GM21367 (cell line): ENCODE measurements around the gene POU5F1.
"Not testable (repeated sequence)": the region's sequence is repeated elsewhere in the genome, so short reads cannot be mapped to it uniquely, and the experiment has no call there.

ENCODE experiments used
- ATAC-seq: cut with Tn5 transposase; IDR thresholded peaks from one replicate; pipeline ENCODE4 v1.9.1; 2021; ENCODE audit not compliant: unreplicated experiment

POU5F1 gene

DNA sequence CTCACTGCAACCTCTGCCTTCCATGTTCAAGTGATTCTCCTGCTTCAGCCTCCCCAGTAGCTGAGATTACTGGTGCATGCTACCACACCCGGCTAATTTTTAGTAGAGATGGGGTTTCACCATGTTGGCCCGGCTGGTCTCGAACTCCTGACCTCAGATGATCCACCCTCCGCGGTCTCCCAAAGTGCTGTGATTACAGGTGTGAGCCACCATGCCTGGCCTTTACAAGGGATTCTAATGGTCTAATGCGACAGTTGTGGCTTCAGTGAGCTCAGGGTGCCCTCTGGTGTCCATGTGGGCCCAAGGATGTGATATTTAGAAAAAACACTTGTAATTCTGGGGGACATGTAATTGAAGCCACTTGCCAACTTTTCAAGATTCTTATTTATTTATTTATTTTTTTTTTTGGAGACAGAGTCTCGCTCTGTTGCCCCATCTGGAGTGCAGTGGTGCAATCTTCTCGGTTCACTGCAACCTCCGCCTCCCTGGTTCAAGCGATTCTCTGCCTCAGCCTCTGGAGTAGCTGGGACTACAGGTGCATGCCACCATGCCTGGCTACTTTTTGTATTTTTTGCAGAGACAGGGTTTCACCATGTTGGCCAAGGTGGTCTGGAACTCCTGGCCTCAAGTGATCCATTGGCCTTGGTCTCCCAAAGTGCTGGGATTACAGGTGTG, 22.1 kb upstream of the POU5F1 start:
- ATAC-seq: not testable (repeated sequence)

DNA sequence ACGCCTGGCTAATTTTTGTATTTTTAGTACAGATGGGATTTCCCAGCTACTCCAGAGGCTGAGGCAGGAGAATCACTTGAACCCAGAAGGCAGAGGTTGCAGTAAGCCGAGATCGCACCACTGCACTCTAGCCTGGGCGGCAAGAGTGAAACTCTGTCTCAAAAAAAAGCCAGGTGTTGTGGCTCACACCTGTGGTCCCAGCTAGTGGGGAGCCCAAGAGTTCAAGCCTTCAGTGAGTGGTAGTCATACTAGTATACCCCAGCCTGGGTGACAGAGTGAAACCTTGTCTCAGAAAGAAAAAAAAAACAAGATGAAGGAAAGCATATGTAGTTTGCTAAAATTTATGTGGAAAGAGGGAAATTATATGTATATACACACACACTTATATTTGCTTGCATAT, 20.0 kb upstream of the POU5F1 start:
- ATAC-seq: no peak

DNA sequence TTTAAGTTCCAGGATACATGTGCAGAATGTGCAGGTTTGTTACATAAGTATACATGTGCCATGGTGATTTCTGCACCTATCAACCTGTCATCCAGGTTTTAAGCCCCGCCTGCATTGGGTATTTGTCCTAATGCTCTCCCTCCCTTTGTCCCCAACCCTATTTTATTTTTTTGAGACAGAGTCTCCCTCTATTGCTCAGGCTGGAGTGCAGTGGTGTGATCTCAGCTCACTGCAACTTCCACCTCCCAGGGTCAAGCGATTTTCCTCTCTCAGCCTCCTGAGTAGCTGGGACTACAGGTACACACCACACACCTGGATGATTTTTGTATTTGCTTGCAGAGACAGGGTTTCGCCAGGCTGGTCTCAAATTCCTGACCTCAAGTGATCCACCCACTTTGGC, 18.7 kb upstream of the POU5F1 start:
- not testable (repeated sequence) for ATAC-seq

DNA sequence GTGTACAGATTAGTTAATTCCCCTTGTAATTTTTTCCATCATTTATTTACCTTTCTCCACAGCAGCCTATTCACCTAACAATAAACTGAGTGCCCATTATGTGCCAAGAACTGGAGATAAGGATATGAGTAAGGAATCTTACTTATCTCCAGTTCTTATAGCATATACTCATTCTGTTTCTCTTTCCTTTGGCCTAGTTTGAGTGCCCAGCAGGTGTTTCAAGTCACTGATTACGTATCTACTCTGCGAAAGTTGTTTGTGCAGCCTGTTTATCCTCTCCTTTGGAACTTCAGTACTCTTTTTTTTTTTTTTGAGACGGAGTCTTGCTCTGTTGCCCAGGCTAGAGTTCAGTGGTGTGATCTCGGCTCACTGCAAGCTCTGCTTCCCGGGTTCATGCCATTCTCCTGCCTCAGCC, 17.3 kb upstream of the POU5F1 start:
- ATAC-seq: no peak

DNA sequence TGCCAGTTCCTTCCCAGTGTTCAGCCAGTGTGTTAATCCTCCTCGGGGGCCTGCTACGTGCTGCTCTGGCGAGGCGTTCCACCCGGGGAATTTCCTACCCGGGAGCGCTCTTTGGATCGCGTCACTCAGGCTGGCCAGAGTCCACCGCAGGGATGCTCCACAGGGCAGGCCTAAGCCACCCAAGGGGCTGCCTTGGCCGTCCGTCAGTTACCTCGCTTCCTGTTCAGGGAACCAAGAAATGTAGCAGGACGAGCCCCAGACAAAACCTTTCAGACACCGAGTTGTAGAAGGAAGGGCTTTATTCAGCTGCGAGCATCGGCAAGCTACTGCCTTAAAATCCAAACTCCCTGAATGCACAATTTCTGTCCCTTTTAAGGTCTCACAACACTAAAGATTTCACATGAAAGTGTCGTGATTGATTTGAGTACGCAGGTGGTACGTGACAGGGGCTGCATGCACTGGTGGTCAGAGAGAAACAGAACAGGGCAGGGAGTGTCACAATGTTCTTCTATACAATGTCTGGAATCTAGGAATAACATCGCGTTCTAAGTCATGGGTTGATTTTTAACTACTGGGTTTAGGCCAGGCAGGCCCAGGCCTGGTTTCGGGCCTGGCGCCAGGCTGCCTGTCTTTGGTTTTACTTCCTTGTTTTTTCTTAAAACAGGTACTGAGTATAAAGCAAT, 15.7 kb upstream of the POU5F1 start:
- no peak for ATAC-seq

DNA sequence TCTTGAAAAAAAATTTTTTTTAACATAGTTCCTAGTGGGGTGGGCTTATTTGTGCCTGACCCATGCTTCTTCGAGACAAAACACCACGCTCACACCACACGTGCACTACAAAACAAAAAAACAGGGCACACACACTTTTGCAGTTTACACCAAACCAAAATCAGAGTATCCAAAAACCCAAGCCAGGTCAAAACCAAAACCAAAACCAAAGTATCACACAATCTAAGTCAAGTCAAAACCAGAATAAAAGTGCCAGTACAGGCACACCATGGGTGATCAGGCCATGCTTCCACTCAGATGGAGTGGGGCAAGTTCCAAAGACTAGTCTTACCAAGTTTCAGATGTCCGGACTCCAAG, 15.2 kb upstream of the POU5F1 start:
- not testable (repeated sequence) for ATAC-seq

DNA sequence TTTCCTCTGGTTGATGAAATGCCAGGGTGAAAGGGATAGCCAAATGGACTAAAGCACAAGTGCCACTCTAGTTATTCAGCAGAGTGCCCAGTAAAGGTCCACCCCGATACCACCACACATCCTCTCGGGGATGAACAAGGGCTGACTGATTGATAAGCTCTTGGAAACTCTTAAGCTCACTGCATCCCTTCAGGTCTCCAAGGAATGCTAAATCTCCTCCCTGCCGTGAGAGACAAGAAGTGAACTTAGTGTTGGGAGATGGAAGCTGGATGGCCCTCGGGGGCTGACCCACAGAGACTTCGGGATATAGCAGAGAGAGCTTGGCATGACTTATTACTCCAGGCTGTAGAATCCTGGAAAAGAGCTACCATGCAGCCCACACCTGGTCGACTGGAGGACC, 13.4 kb upstream of the POU5F1 start:
- ATAC-seq: not testable (repeated sequence)

DNA sequence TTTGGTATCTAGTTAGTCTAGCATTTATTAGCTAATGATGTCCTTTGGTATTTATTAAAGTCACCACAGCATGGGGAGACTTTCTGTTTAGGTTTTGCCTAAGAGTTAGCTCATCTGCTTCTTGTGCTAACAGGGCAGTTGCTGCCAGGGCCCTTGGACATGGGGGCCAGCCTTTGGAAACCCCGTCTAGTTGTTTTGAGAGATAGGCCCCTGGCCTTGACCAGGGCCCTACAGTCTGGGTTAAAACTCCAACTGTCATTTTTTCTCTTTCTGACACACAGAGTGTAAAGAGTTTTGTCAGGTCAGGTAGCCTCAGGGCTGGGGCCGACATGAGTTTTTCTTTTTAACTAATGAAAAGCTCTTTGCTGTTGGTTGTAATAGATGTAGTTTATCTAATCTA, 12.8 kb upstream of the POU5F1 start:
- not testable (repeated sequence) for ATAC-seq

DNA sequence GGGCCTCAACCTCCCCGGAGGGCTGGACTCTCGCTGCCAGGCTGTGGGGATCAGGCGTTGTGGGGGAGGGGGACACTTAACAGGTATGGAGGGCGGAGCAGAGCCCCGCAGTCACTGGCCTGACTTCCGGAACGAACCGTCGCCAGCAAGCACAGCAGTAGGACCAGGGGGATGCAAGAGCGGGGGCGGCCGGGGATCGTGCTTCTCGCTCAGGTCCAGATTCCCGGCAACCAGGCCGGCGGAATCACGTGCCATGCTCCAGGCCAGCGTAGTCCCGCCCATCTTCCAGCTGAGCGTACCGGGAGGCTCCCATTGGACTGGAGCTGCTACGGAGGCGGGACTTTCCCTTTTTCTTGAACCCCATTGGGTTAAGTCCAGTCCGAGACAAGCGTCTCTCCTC, 10.0 kb upstream of the POU5F1 start:
- ATAC-seq: no peak

DNA sequence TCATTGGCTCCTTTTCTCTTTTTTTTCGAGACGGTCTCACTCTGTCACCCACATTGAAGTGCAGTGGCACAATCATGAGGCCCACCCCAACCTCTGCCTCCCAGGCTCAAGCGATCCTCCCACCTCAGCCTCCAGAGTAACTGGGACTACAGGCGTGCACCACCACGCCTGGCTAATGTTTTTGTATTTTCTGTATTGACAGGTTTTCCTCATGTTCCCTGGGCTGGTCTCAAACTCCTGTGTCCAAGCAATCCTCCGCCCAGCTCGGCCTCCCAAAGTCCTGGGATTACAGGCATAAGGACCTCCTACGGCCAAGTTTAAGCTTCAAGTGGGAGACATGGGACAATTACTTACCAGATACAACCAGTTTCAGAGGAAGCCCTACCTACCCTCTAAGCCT, 9.4 kb upstream of the POU5F1 start:
- no peak for ATAC-seq

DNA sequence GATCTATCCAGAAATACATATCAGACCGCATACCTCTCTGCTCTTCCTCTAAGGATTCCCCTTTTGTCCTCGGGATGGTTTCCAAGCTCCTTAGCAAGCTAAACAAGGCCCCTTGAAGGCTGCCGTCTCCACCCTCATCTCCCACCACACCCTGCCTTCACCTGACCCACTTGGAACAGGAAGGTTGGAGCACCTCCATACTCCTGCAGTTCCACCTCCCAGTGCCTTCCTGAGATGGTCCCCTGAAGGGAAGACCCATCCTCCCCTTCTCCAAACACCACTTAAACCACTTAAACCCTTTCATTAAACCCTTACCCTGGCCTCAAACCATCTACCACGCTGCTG, 8.5 kb upstream of the POU5F1 start:
- ATAC-seq: no peak

DNA sequence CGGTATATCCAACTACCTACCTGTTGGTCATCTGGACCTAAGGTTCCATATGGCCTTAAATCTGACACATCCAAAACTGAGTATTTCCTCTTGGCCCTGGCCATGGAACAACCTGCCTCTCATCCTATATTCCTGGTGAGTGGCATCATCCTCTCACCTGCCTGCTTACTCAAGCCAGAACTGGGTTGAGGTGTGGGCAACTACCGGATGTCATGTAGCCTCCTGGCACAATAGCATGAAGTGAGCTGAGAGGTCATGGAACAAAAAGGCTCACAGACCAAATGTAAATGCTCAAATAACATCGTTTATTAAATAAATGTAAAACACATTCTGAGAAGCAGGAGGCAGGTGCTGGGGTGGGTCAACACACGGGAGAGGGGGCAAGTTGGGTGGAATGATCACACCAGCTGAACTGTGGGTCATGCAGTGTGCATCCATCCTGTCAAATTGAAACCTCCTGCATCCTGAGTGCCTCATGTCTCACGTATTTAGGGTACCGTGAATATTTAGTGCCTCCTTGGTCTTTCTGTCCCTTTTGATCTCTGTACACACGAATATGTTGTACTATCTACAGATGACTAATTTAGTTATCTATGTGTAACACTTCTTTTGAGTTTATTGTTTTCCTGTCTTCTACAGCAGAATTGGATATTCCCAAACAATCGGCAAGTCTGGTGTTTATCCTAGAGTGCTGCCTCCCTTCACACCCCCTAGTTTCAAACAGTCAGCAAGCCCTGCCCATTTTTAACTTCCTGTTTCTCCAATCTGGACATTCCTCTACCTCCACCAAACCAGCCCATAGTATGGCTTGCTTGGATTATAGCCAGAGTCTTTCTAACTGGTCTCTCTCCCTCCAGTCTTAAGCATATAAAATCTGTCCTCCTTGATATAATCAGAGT, 7.9 kb upstream of the POU5F1 start:
- no peak for ATAC-seq

DNA sequence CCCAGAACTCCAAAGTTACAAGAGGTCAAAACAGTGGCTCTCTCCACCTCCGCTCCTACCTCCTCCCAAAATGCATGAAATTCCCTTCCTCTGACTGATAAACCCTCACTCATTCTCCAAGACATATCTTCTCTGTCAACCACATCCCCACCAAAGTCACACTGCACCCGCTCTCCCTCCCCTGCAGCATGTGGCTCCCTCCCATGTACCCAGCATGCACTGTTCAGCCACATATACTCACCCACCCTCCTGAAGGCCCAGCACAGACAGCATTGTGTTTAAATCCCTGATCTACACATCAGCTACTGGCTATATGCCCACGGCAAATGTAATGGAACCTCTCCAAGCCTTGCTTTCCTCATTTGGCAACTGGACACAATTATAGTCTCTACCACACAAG, 5.5 kb upstream of the POU5F1 start:
- no peak for ATAC-seq

DNA sequence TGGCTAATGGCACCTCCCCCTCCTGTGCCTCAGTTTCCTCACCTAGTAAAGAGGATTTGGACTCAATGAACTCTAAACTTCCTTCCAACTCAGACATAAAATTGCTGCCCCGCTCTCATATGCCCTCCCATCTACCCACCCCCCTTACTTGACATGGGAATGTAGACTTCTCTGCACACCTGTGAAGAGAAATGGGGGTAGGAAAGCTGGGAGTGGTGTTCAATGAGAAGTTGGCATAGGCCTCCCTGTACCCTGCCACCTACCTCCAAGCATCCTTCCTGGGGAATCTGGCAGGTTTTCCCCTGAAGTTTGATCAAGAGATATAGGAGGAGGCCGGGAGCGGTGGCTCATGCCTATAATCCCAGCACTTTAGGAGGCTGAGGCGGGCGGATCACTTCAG, 3.9 kb upstream of the POU5F1 start:
- no peak for ATAC-seq

DNA sequence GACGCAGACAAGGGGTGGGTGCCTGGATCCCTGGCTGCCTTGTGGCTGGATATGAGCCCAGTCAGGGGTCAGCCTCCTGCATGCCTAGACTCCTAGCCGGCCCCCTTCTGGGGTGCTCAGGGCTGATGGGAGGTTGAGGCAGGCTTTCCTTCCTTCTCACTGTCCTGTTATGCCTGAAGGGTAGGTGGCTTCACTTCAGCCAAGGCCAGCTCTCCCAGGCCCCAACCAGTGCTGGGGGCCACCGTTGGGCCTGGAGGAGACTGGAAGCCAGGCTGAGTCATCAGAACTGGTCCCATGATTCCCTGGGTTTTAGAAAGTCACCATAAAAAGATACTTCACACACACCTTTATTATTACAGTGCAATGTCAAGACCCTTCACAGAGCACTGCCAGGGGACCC, 2.9 kb upstream of the POU5F1 start:
- ATAC-seq: no peak

DNA sequence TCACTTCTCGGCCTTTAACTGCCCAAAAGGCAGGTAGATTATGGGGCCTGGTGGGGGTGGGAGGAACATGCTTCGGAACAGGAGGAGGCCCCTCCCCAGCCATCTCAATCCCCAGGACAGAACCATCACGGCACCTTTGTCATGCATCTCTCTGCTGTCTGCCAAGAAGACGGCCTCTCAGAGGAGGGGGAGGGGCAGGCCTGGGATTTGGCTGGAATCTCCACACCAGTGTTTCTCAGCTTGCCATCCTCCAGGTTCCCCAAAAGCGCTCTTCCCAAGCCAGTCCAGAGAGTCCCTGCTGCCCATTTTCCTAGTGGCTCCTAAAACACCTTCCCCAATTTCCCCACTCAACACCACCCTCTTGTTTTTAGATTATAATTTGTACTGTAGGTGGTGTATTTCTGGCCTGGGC, 2.5 kb upstream of the POU5F1 start:
- no peak for ATAC-seq

DNA sequence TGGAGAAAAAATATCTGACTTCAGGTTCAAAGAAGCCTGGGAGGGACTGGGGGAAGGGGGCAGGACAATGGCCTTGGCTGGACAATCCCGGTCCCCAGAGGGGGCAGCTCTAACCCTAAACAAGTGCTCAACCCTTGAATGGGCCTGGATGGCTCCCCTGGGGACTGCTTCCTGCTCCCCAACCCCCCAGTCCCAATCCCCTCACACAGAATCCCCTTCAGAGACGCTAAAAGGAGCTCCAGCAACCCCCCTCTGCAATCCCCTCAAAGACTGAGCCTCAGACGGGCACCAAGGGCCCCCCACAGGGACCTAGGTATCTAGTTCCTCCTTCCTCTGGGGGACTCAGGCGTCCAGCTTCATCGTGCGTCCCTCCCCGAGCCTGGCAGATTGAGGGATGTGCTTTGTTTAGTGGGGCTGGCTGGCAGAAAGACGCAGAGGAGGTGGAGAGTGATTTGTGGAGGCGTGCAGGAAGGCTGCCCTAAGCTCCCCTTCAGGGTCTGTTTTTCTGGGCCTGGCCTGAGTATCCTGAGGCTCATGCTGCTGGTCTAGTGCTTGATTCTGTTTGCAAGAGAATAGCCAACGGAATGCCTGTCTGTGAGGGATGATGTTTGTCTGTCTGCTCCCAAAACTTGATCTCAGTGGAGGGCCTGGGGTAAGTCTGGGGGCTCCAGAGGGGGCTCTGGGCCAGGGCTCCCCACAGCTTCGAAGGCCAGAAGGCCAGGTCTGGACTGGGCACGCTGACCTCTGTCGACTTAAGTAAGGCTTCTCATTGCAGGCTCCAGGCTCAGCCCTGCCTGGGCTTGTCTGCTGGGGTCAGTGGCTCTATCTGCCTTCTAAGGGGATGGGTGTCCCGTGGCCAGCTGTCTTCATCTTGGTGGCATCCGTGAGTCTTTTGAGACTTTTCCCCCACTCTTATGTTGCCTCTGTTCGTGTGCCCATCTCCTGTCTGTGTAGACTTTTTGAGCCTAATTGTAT, 1.7 kb upstream of the POU5F1 start:
- ATAC-seq: no peak

DNA sequence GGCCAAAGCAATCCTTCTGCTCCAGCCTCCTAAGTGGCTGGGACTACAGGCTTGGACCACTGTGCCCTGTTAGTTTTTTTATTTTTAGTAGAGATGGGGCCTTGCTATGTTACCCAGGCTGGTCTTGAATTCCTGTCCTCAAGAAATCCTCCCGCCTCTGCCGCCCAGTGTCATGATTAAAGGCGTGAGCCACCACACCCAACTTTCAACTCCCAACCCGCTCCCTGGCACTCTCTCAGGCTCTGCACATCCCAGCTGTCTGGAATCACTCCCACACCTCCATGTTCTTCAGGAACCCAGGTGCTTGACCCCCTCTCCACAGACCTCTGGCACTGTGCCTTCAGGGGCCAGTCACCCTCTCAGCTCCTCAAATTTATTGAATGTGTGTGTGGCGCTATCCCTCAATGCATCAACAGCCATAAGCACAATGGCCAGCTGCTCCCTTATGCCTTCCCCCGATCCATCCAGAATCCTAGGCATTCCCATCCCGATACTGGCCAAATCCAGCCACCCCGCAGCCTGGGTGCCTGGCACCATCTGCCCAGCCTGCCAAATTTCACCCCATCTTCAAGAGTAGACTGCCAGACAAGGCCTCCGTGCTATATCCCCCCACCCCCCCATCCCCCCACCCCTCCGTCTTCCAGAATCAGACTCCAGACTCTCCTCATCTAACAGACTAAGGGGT, 647 bp upstream of the POU5F1 start:
- ATAC-seq: no peak

DNA sequence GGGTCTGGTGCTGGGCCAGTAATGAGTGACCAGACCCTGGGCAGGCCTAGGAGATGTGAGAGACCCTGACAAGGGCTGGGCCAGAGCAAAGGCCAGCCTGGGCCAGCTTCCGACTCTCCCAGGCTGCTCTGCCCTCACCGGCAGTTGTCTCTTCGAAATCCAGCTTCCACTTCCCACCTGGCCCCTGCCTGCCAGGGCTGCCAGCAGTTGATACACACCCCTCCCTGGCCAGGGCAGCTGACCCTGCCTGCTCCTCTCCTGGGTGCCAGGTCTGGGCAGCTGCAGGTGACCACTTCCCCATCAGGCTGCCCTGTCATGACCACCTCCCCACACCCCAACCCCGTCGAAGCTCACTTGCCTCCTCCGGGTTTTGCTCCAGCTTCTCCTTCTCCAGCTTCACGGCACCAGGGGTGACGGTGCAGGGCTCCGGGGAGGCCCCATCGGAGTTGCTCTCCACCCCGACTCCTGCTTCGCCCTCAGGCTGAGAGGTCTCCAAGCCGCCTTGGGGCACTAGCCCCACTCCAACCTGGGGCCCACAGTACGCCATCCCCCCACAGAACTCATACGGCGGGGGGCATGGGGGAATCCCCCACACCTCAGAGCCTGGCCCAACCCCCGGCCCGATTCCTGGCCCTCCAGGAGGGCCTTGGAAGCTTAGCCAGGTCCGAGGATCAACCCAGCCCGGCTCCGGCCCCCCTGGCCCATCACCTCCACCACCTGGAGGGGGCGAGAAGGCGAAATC, 453 bp downstream of the POU5F1 start:
- ATAC-seq: not testable (repeated sequence)
